Activated naive CD8-positive, alpha-beta T cell treated with anti-CD3 and anti-CD28 coated beads for 36 hours (primary cell): ENCODE measurements around the gene ARHGAP6. TPM values are rescaled to one million over a fixed set of nuclear protein-coding genes. Genes with fewer than 3 reads are reported as not detected.

Experiments used
- DNase-seq: peaks from one replicate; pipeline ENCODE4 v3.0.0; 2021
- H3K27ac Mint-ChIP-seq: one replicate; pipeline ENCODE4 v1.8.0; 2022; ENCODE audit warnings: mild to moderate bottlenecking, moderate library complexity, mixed read lengths
- H3K27me3 Mint-ChIP-seq: one replicate; pipeline ENCODE4 v1.8.0; 2022; ENCODE audit warnings: mild to moderate bottlenecking, mixed read lengths
- H3K36me3 Mint-ChIP-seq: one replicate; pipeline ENCODE4 v1.8.0; 2021; ENCODE audit warnings: mild to moderate bottlenecking, mixed read lengths
- H3K4me1 Mint-ChIP-seq: one replicate; pipeline ENCODE4 v1.8.0; 2021; ENCODE audit warnings: mixed read lengths
- H3K4me3 Mint-ChIP-seq: one replicate; pipeline ENCODE4 v1.8.0; 2022; ENCODE audit warnings: mild to moderate bottlenecking, moderate library complexity, mixed read lengths
- H3K9me3 Mint-ChIP-seq: one replicate; pipeline ENCODE4 v1.8.0; 2022; ENCODE audit warnings: mixed read lengths
- total RNA-seq, 2 experiments: library from RNA; stranded (reverse); gene quantifications; one replicate each; pipeline ENCODE4 v1.2.3, GENCODE V29; 2021

ARHGAP6 gene
- total RNA-seq, 2 experiments from 2014 or later: not detected

GRCh38 chrX:11351375-11352295, 314.1 kb downstream of the ARHGAP6 start:
- no peaks in the 10 kb centered on the region for H3K27me3 Mint-ChIP-seq
- H3K4me1 Mint-ChIP-seq: no peaks in the 10 kb centered on the region
- H3K9me3 Mint-ChIP-seq: no peaks in the 10 kb centered on the region
- no peak overlapping the region for H3K27ac Mint-ChIP-seq
- no peak overlapping the region for H3K4me3 Mint-ChIP-seq
- DNase-seq: no peak
- no peaks in the 10 kb centered on the region for H3K36me3 Mint-ChIP-seq

GRCh38 chrX:11349661-11350337, 315.9 kb downstream of the ARHGAP6 start:
- no peaks in the 10 kb centered on the region for H3K9me3 Mint-ChIP-seq
- H3K27ac Mint-ChIP-seq: no peak overlapping the region
- DNase-seq: no peak

GRCh38 chrX:11349020-11349419, 316.7 kb downstream of the ARHGAP6 start:
- Mint-ChIP-seq H3K27ac (no peak overlapping the region), H3K4me3 (no peak overlapping the region), H3K4me1 (no peaks in the 10 kb centered on the region), H3K36me3 (no peaks in the 10 kb centered on the region), H3K27me3 (no peaks in the 10 kb centered on the region), H3K9me3 (no peaks in the 10 kb centered on the region)
- DNase-seq: no peak

More at GRCh38 chrX:11349661-11350337, 315.9 kb downstream of the ARHGAP6 start:
- no peak overlapping the region for H3K4me3 Mint-ChIP-seq
- H3K36me3 Mint-ChIP-seq: no peaks in the 10 kb centered on the region
- H3K4me1 Mint-ChIP-seq: no peaks in the 10 kb centered on the region
- H3K27me3 Mint-ChIP-seq: no peaks in the 10 kb centered on the region

GRCh38 chrX:11347300-11347699, 318.4 kb downstream of the ARHGAP6 start:
- no peaks in the 10 kb centered on the region for H3K4me1 Mint-ChIP-seq
- no peak overlapping the region for H3K4me3 Mint-ChIP-seq
- DNase-seq: no peak
- H3K27ac Mint-ChIP-seq: no peak overlapping the region
- H3K36me3 Mint-ChIP-seq: no peaks in the 10 kb centered on the region
- no peaks in the 10 kb centered on the region for H3K27me3 Mint-ChIP-seq
- no peaks in the 10 kb centered on the region for H3K9me3 Mint-ChIP-seq

GRCh38 chrX:11346121-11346682, 319.5 kb downstream of the ARHGAP6 start:
- no peak overlapping the region for H3K27ac Mint-ChIP-seq
- no peaks in the 10 kb centered on the region for H3K4me1 Mint-ChIP-seq
- H3K9me3 Mint-ChIP-seq: no peaks in the 10 kb centered on the region
- H3K36me3 Mint-ChIP-seq: no peaks in the 10 kb centered on the region
- no peak overlapping the region for H3K4me3 Mint-ChIP-seq
- DNase-seq: no peak
- H3K27me3 Mint-ChIP-seq: no peaks in the 10 kb centered on the region

GRCh38 chrX:11342673-11343072, 323.0 kb downstream of the ARHGAP6 start:
- Mint-ChIP-seq H3K9me3 (no peaks in the 10 kb centered on the region), H3K27me3 (peaks cover 3% of the 10 kb centered on the region), H3K36me3 (no peaks in the 10 kb centered on the region), H3K4me1 (no peaks in the 10 kb centered on the region), H3K27ac (no peak overlapping the region), H3K4me3 (no peak overlapping the region)
- DNase-seq: no peak

- no peak for DNase-seq
- no peak overlapping the region for H3K27ac Mint-ChIP-seq
- no peaks in the 10 kb centered on the region for H3K36me3 Mint-ChIP-seq
- no peaks in the 10 kb centered on the region for H3K4me1 Mint-ChIP-seq
- peaks cover 3% of the 10 kb centered on the region for H3K27me3 Mint-ChIP-seq
- no peaks in the 10 kb centered on the region for H3K9me3 Mint-ChIP-seq
- no peak overlapping the region for H3K4me3 Mint-ChIP-seq
Measured at GRCh38 chrX:11341274-11342201, 324.2 kb downstream of the ARHGAP6 start.

GRCh38 chrX:11337292-11338009, 328.3 kb downstream of the ARHGAP6 start:
- DNase-seq: no peak
- peaks cover 3% of the 10 kb centered on the region for H3K27me3 Mint-ChIP-seq
- no peak overlapping the region for H3K4me3 Mint-ChIP-seq
- no peak overlapping the region for H3K27ac Mint-ChIP-seq
- no peaks in the 10 kb centered on the region for H3K4me1 Mint-ChIP-seq
- H3K9me3 Mint-ChIP-seq: no peaks in the 10 kb centered on the region
- H3K36me3 Mint-ChIP-seq: no peaks in the 10 kb centered on the region

- Mint-ChIP-seq H3K36me3 (no peaks in the 10 kb centered on the region), H3K4me1 (no peaks in the 10 kb centered on the region), H3K27ac (no peak overlapping the region), H3K27me3 (peaks cover 3% of the 10 kb centered on the region), H3K9me3 (no peaks in the 10 kb centered on the region), H3K4me3 (no peak overlapping the region)
- no peak for DNase-seq
Measured at GRCh38 chrX:11336201-11336600, 329.5 kb downstream of the ARHGAP6 start.

GRCh38 chrX:11334165-11334564, 331.6 kb downstream of the ARHGAP6 start:
- H3K27me3 Mint-ChIP-seq: no peaks in the 10 kb centered on the region
- no peak for DNase-seq
- H3K27ac Mint-ChIP-seq: no peak overlapping the region
- no peak overlapping the region for H3K4me3 Mint-ChIP-seq
- no peaks in the 10 kb centered on the region for H3K4me1 Mint-ChIP-seq
- H3K9me3 Mint-ChIP-seq: no peaks in the 10 kb centered on the region
- no peaks in the 10 kb centered on the region for H3K36me3 Mint-ChIP-seq

- Mint-ChIP-seq H3K27ac (no peak overlapping the region), H3K27me3 (no peaks in the 10 kb centered on the region), H3K36me3 (no peaks in the 10 kb centered on the region), H3K9me3 (no peaks in the 10 kb centered on the region), H3K4me3 (no peak overlapping the region), H3K4me1 (no peaks in the 10 kb centered on the region)
- DNase-seq: no peak
Measured at GRCh38 chrX:11331788-11332187, 333.9 kb downstream of the ARHGAP6 start.

GRCh38 chrX:11329021-11329420, 336.7 kb downstream of the ARHGAP6 start:
- Mint-ChIP-seq H3K4me1 (no peaks in the 10 kb centered on the region), H3K4me3 (no peak overlapping the region), H3K9me3 (no peaks in the 10 kb centered on the region), H3K27ac (no peak overlapping the region), H3K36me3 (no peaks in the 10 kb centered on the region), H3K27me3 (no peaks in the 10 kb centered on the region)
- DNase-seq: no peak

- Mint-ChIP-seq H3K4me1 (no peaks in the 10 kb centered on the region), H3K4me3 (no peak overlapping the region), H3K36me3 (no peaks in the 10 kb centered on the region), H3K27me3 (no peaks in the 10 kb centered on the region), H3K27ac (no peak overlapping the region), H3K9me3 (no peaks in the 10 kb centered on the region)
- DNase-seq: no peak
Measured at GRCh38 chrX:11328134-11328533, 337.6 kb downstream of the ARHGAP6 start.

GRCh38 chrX:11321986-11322385, 343.7 kb downstream of the ARHGAP6 start:
- no peak for DNase-seq
- Mint-ChIP-seq H3K36me3 (no peaks in the 10 kb centered on the region), H3K9me3 (no peaks in the 10 kb centered on the region), H3K4me3 (no peak overlapping the region), H3K27ac (no peak overlapping the region), H3K4me1 (no peaks in the 10 kb centered on the region), H3K27me3 (no peaks in the 10 kb centered on the region)
